Posterior cingulate gyrus (tissue), 11 donors: ENCODE data around the gene AXIN1.
A peak's percentile ranks its signal among the peaks of the same experiment; 100 is the strongest.

Experiments used
- DNase-seq, 10 donors: peaks; one replicate each; pipeline versions ENCODE4 v3.0.0 to v3.0.0-alpha.2; 2020 to 2021; ENCODE audit warnings: mixed read lengths in 3 of 10
- intact Hi-C: fragments of 100-400 bp; cut with DNase I; formaldehyde crosslinking; loops from one replicate; pipeline ENCODE4 v1.15.1; 2023

The AXIN1 gene

GRCh38 chr16:309476-309875 lies 43.0 kb downstream of the AXIN1 start:
- DNase-seq = no peak
- intact Hi-C loops = no loop called here

GRCh38 chr16:307691-308312 lies 44.7 kb downstream of the AXIN1 start:
- intact Hi-C loops = no loop called here
- no peak for DNase-seq

GRCh38 chr16:306911-307370 lies 45.6 kb downstream of the AXIN1 start:
- intact Hi-C loops = no loop called here
- DNase-seq = peak in 7 of 10 donors; percentile 46 to 93 (median 69)

- DNase-seq = peak in 3 of 10 donors; percentile 32 to 83 (median 51)
- intact Hi-C loops = no loop called here
Observed at GRCh38 chr16:305916-306626, 46.5 kb downstream of the AXIN1 start.

- peak in 1 of 10 donors; percentile 77 for DNase-seq
- intact Hi-C loops = no loop called here
Observed at GRCh38 chr16:303760-304505, 48.6 kb downstream of the AXIN1 start.

- intact Hi-C loops = no loop called here
- peak in 1 of 10 donors; percentile 78 for DNase-seq
Observed at GRCh38 chr16:301950-302349, 50.6 kb downstream of the AXIN1 start.

GRCh38 chr16:301235-301634 lies 51.3 kb downstream of the AXIN1 start:
- DNase-seq = no peak
- intact Hi-C loops = no loop called here

GRCh38 chr16:297832-298231 lies 54.7 kb downstream of the AXIN1 start:
- intact Hi-C loops = no loop called here
- DNase-seq = peak in 1 of 10 donors; percentile 82

GRCh38 chr16:296806-297510 lies 55.6 kb downstream of the AXIN1 start:
- peak in 1 of 10 donors; percentile 80 for DNase-seq
- intact Hi-C loops = no loop called here

- DNase-seq = no peak
- intact Hi-C loops = no loop called here
Observed at GRCh38 chr16:296276-296675, 56.2 kb downstream of the AXIN1 start.

GRCh38 chr16:293043-293775 lies 59.3 kb downstream of the AXIN1 start:
- intact Hi-C loops = no loop called here
- DNase-seq = peak in 1 of 10 donors; percentile 85

- intact Hi-C loops = no loop called here
- DNase-seq = no peak
Observed at GRCh38 chr16:291539-291938, 61.0 kb downstream of the AXIN1 start.

GRCh38 chr16:290681-291405 lies 61.7 kb downstream of the AXIN1 start:
- no peak for DNase-seq
- intact Hi-C loops = no loop called here

- no peak for DNase-seq
- intact Hi-C loops = no loop called here
Observed at GRCh38 chr16:290015-290680, 62.4 kb downstream of the AXIN1 start.

- intact Hi-C loops = no loop called here
- no peak for DNase-seq
Observed at GRCh38 chr16:289395-289997, 63.0 kb downstream of the AXIN1 start.

GRCh38 chr16:287981-288920 lies 64.3 kb downstream of the AXIN1 start:
- no peak for DNase-seq
- intact Hi-C loops = no loop called here

- DNase-seq = peak in 2 of 10 donors; percentile 32 to 33
- intact Hi-C loops = no loop called here
Observed at GRCh38 chr16:287298-287811, 65.2 kb downstream of the AXIN1 start.
